GM18858 (cell line): Measurements from ENCODE around the gene ABCC8.

Source experiments
- ATAC-seq: cut with Tn5 transposase; IDR thresholded peaks from one replicate; pipeline ENCODE4 v1.9.1; 2021; ENCODE audit not compliant: unreplicated experiment

Gene ABCC8

GRCh38 chr11:17506314-17506713 lies 29.7 kb upstream of the ABCC8 start:
- no peak for ATAC-seq

- no peak for ATAC-seq
Measured at GRCh38 chr11:17505146-17505545, 28.5 kb upstream of the ABCC8 start.

GRCh38 chr11:17504330-17505107 lies 27.9 kb upstream of the ABCC8 start:
- no peak for ATAC-seq

- ATAC-seq = no peak
Measured at GRCh38 chr11:17502630-17503029, 26.0 kb upstream of the ABCC8 start.

- no peak for ATAC-seq
Measured at GRCh38 chr11:17500673-17501072, 24.0 kb upstream of the ABCC8 start.

- no peak for ATAC-seq
Measured at GRCh38 chr11:17498475-17498874, 21.8 kb upstream of the ABCC8 start.

GRCh38 chr11:17498058-17498457 lies 21.4 kb upstream of the ABCC8 start:
- no peak for ATAC-seq

GRCh38 chr11:17496406-17496805 lies 19.8 kb upstream of the ABCC8 start:
- ATAC-seq = no peak

GRCh38 chr11:17494019-17494418 lies 17.4 kb upstream of the ABCC8 start:
- ATAC-seq = no peak

- ATAC-seq = no peak
Measured at GRCh38 chr11:17490938-17491337, 14.3 kb upstream of the ABCC8 start.

- ATAC-seq = no peak
Measured at GRCh38 chr11:17490232-17490631, 13.6 kb upstream of the ABCC8 start.

- no peak for ATAC-seq
Measured at GRCh38 chr11:17489751-17490150, 13.1 kb upstream of the ABCC8 start.

- no peak for ATAC-seq
Measured at GRCh38 chr11:17488563-17488962, 11.9 kb upstream of the ABCC8 start.

GRCh38 chr11:17486646-17487045 lies 10.0 kb upstream of the ABCC8 start:
- ATAC-seq = no peak

- ATAC-seq = no peak
Measured at GRCh38 chr11:17483505-17483904, 6.9 kb upstream of the ABCC8 start.

- no peak for ATAC-seq
Measured at GRCh38 chr11:17481905-17482304, 5.3 kb upstream of the ABCC8 start.

GRCh38 chr11:17479284-17480214 lies 2.9 kb upstream of the ABCC8 start:
- ATAC-seq = no peak

GRCh38 chr11:17478070-17478469 lies 1.4 kb upstream of the ABCC8 start:
- no peak for ATAC-seq

GRCh38 chr11:17477361-17477760 lies 716 bp upstream of the ABCC8 start:
- ATAC-seq = no peak

- ATAC-seq = no peak
Measured at GRCh38 chr11:17477084-17477333, 364 bp upstream of the ABCC8 start.

GRCh38 chr11:17475666-17476316 lies 854 bp downstream of the ABCC8 start:
- no peak for ATAC-seq
